H9 (cell line): ENCODE measurements around the gene CDH13. TPM values are rescaled to one million over a fixed set of nuclear protein-coding genes. Genes with fewer than 3 reads are reported as not detected.

Experiments
- DNase-seq: peaks from one replicate; pipeline ENCODE4 v3.0.0-alpha.2; 2017
- H2AFZ ChIP-seq: one replicate; pipeline ENCODE4 v1.6.1; 2013; ENCODE audit warnings: mild to moderate bottlenecking, low read length, control low read depth, moderate library complexity
- H2AK5ac ChIP-seq: 2 replicates; pipeline ENCODE4 v1.6.1; 2013; ENCODE audit warnings: low read length, control low read depth, mixed read lengths; ENCODE audit not compliant: insufficient read length
- H2BK120ac ChIP-seq: one replicate; pipeline ENCODE4 v1.6.1; 2013; ENCODE audit warnings: low read depth, mild to moderate bottlenecking, low read length, control low read depth, inconsistent platforms; ENCODE audit not compliant: poor library complexity, severe bottlenecking
- H2BK12ac ChIP-seq: 2 replicates; pipeline ENCODE4 v1.6.1; 2013; ENCODE audit warnings: low read length, control low read depth, mixed read lengths, low read depth; ENCODE audit not compliant: insufficient read length
- H2BK15ac ChIP-seq: 2 replicates; pipeline ENCODE4 v1.6.1; 2013; ENCODE audit warnings: low read depth, low read length, control low read depth
- H2BK20ac ChIP-seq: one replicate; pipeline ENCODE4 v1.6.1; 2013; ENCODE audit warnings: low read depth, mild to moderate bottlenecking, low read length, control low read depth, inconsistent platforms; ENCODE audit not compliant: poor library complexity, severe bottlenecking
- H2BK5ac ChIP-seq: 2 replicates; pipeline ENCODE4 v1.6.1; 2013; ENCODE audit warnings: low read length, control low read depth, mixed read lengths; ENCODE audit not compliant: insufficient read length
- H3K14ac ChIP-seq: 2 replicates; pipeline ENCODE4 v1.6.1; 2013; ENCODE audit warnings: low read length, control low read depth; ENCODE audit not compliant: insufficient read depth
- H3K18ac ChIP-seq: 2 replicates; pipeline ENCODE4 v1.6.1; 2013; ENCODE audit warnings: low read depth, mild to moderate bottlenecking, mixed read lengths, low read length, control low read depth; ENCODE audit not compliant: insufficient read length
- H3K23ac ChIP-seq: 2 replicates; pipeline ENCODE4 v1.6.1; 2013; ENCODE audit warnings: low read length, control low read depth, mixed read lengths, low read depth; ENCODE audit not compliant: insufficient read length
- H3K23me2 ChIP-seq: 2 replicates; pipeline ENCODE4 v1.6.1; 2013; ENCODE audit warnings: low read depth, mild to moderate bottlenecking, mixed read lengths, low read length, control low read depth; ENCODE audit not compliant: insufficient read length, poor library complexity, severe bottlenecking
- H3K27ac ChIP-seq: 2 replicates; pipeline ENCODE4 v1.5.1; 2013; ENCODE audit warnings: low read length, control low read depth, mixed read lengths, low read depth; ENCODE audit not compliant: insufficient read length
- H3K27me3 ChIP-seq: 2 replicates; pipeline ENCODE4 v1.6.1; 2013; ENCODE audit warnings: low read length, control low read depth, inconsistent platforms; ENCODE audit not compliant: insufficient read depth
- H3K4ac ChIP-seq: 2 replicates; pipeline ENCODE4 v1.6.1; 2013; ENCODE audit warnings: low read depth, mild to moderate bottlenecking, control low read depth, inconsistent platforms, low read length, moderate library complexity
- H3K4me1 ChIP-seq: 2 replicates; pipeline ENCODE4 v1.6.1; 2013; ENCODE audit warnings: low read length, control low read depth, inconsistent platforms; ENCODE audit not compliant: insufficient read depth
- H3K4me2 ChIP-seq: 2 replicates; pipeline ENCODE4 v1.6.1; 2013; ENCODE audit warnings: low read length, control low read depth, mixed read lengths; ENCODE audit not compliant: insufficient read length, insufficient read depth
- H3K56ac ChIP-seq: 2 replicates; pipeline ENCODE4 v1.6.1; 2013; ENCODE audit warnings: low read depth, mild to moderate bottlenecking, mixed read lengths, low read length, control low read depth; ENCODE audit not compliant: insufficient read length
- H3K79me1 ChIP-seq: 2 replicates; pipeline ENCODE4 v1.6.1; 2013; ENCODE audit warnings: low read depth, mild to moderate bottlenecking, moderate library complexity, low read length, control low read depth, inconsistent platforms; ENCODE audit not compliant: insufficient read depth, poor library complexity, severe bottlenecking
- H3K79me2 ChIP-seq: 2 replicates; pipeline ENCODE4 v1.6.1; 2013; ENCODE audit warnings: low read length, control low read depth, inconsistent platforms; ENCODE audit not compliant: insufficient read depth
- H3K9ac ChIP-seq: 2 replicates; pipeline ENCODE4 v1.6.1; 2013; ENCODE audit warnings: low read length, control low read depth, mixed read lengths; ENCODE audit not compliant: insufficient read length; ENCODE audit errors: extremely low read depth
- H3K9me3 ChIP-seq: one replicate; pipeline ENCODE4 v1.6.1; 2013; ENCODE audit warnings: low read depth, low read length, inconsistent platforms; ENCODE audit not compliant: control insufficient read depth
- H3T11ph ChIP-seq: one replicate; pipeline ENCODE4 v1.6.1; 2013; ENCODE audit warnings: mild to moderate bottlenecking, low read length, control low read depth, inconsistent platforms
- H4K20me1 ChIP-seq: one replicate; pipeline ENCODE4 v1.6.1; 2013; ENCODE audit not compliant: control insufficient read depth, insufficient read length, insufficient read depth
- H4K5ac ChIP-seq: 2 replicates; pipeline ENCODE4 v1.6.1; 2013; ENCODE audit warnings: low read depth, mild to moderate bottlenecking, mixed read lengths, low read length, control low read depth; ENCODE audit not compliant: insufficient read length
- H4K8ac ChIP-seq: replicated peaks from 2 replicates; pipeline ENCODE4 v1.6.1; 2013; ENCODE audit warnings: low read length, control low read depth, mixed read lengths, low read depth; ENCODE audit not compliant: insufficient read length
- H4K91ac ChIP-seq: 2 replicates; pipeline ENCODE4 v1.6.1; 2013; ENCODE audit warnings: low read depth, mild to moderate bottlenecking, moderate library complexity, mixed read lengths, low read length, control low read depth; ENCODE audit not compliant: insufficient read length
- H3K27ac Mint-ChIP-seq, 3 experiments: 2 replicates in 2 of 3; 3 replicates in 1 of 3; pipeline ENCODE4 v1.8.0; 2020 to 2021; ENCODE audit warnings: mixed read lengths in 3 of 3, mild to moderate bottlenecking in 1 of 3, moderate library complexity in 1 of 3
- H3K27me3 Mint-ChIP-seq: 2 replicates; pipeline ENCODE4 v1.8.0; 2021; ENCODE audit warnings: low read depth, mild to moderate bottlenecking, moderate library complexity, mixed read lengths
- H3K36me3 Mint-ChIP-seq, 3 experiments: 2 replicates in 2 of 3; 3 replicates in 1 of 3; pipeline ENCODE4 v1.8.0; 2020 to 2021; ENCODE audit warnings: low read depth in 3 of 3, mixed read lengths in 3 of 3; ENCODE audit not compliant: insufficient read depth in 1 of 3
- H3K4me1 Mint-ChIP-seq, 2 experiments: 2 replicates each; pipeline ENCODE4 v1.8.0; 2020; ENCODE audit warnings: mixed read lengths in 2 of 2
- H3K4me3 Mint-ChIP-seq, 2 experiments: 2 replicates in 1 of 2; 3 replicates in 1 of 2; pipeline ENCODE4 v1.8.0; 2020 to 2021; ENCODE audit warnings: mild to moderate bottlenecking in 2 of 2, mixed read lengths in 2 of 2, moderate library complexity in 1 of 2
- H3K9me3 Mint-ChIP-seq, 2 experiments: 2 replicates in 1 of 2; 3 replicates in 1 of 2; pipeline ENCODE4 v1.8.0; 2020; ENCODE audit warnings: mild to moderate bottlenecking in 2 of 2, mixed read lengths in 2 of 2, moderate library complexity in 1 of 2
- WGBS: extraction: QIAGEN DNeasy Blood & Tissue Kit; methylation state at CpG from one replicate; pipeline ENCODE4 v1.1.7; 2013; ENCODE audit warnings: missing lambda C conversion rate, low lambda C conversion rate, mixed read lengths; ENCODE audit not compliant: insufficient read length; ENCODE audit errors: extremely low coverage; 5-methylcytosine and 5-hydroxymethylcytosine counted together
- total RNA-seq: library from RNA; stranded (reverse); gene quantifications from 2 replicates; pipeline ENCODE4 v1.2.1, GENCODE V29; 2021
- TF ChIP-seq, protein P1 (sequence below): fragments of 200-600 bp; sonication (generic); conservative IDR thresholded peaks from 3 replicates; pipeline ENCODE4 v1.8.0; 2021; ENCODE audit warnings: antibody characterized with exemption, mild to moderate bottlenecking

Gene CDH13
- total RNA-seq, 1 experiment from 2014 or later, result 1.5 TPM

DNA sequence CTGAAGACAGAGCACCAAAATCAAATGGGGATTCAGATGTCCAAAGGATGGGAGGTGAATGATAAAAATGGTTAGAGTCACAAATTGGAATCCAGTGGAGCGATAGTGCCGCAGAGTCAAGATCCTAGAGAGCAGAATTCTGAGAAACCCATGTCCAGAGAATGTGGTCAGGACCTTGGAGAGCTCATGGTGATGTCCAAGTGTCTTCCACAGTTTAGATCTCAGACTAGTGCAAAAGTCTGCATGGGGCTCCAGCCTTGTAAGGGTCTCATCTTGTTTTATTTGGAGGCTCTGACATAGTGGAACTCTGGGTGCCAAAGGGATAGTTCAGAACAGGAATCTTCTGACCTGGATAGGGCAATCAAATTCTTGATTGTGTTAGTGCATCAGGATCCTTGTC lies 935.1 kb downstream of the CDH13 start:
- no peak overlapping the region for H4K5ac ChIP-seq
- Mint-ChIP-seq H3K27ac (no peak overlapping the region), H3K27me3 (peaks cover 30% of the 10 kb centered on the region), H3K4me1 (peaks cover 0 to 4% of the 10 kb centered on the region in 2 experiments; a peak in 2 of 4 replicates), H3K4me3 (no peak overlapping the region), H3K9me3 (no peaks in the 10 kb centered on the region), H3K36me3 (no peaks in the 10 kb centered on the region)
- no peaks in the 10 kb centered on the region for H4K20me1 ChIP-seq
- no peak overlapping the region for H2BK120ac ChIP-seq
- no peak overlapping the region for H4K91ac ChIP-seq
- H3K79me1 ChIP-seq, result no peaks in the 10 kb centered on the region
- H3K23me2 ChIP-seq, result no peaks in the 10 kb centered on the region
- no peaks in the 10 kb centered on the region for H3K9me3 ChIP-seq
- H3K27ac ChIP-seq, result no peak overlapping the region
- H2BK20ac ChIP-seq, result no peak overlapping the region
- no peaks in the 10 kb centered on the region for H3K79me2 ChIP-seq
- no peak overlapping the region for H3K4ac ChIP-seq
- DNase-seq, result no peak
- no peak overlapping the region for H3K23ac ChIP-seq
- H3K9ac ChIP-seq, result no peak overlapping the region
- H3K4me2 ChIP-seq, result no peak overlapping the region
- TF ChIP-seq, protein P1, sequence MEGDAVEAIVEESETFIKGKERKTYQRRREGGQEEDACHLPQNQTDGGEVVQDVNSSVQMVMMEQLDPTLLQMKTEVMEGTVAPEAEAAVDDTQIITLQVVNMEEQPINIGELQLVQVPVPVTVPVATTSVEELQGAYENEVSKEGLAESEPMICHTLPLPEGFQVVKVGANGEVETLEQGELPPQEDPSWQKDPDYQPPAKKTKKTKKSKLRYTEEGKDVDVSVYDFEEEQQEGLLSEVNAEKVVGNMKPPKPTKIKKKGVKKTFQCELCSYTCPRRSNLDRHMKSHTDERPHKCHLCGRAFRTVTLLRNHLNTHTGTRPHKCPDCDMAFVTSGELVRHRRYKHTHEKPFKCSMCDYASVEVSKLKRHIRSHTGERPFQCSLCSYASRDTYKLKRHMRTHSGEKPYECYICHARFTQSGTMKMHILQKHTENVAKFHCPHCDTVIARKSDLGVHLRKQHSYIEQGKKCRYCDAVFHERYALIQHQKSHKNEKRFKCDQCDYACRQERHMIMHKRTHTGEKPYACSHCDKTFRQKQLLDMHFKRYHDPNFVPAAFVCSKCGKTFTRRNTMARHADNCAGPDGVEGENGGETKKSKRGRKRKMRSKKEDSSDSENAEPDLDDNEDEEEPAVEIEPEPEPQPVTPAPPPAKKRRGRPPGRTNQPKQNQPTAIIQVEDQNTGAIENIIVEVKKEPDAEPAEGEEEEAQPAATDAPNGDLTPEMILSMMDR, result no peak
- no peaks in the 10 kb centered on the region for H3K4me1 ChIP-seq
- H2BK12ac ChIP-seq, result no peak overlapping the region
- no peak overlapping the region for H3K56ac ChIP-seq
- no peak overlapping the region for H2BK5ac ChIP-seq
- H3K14ac ChIP-seq, result no peak overlapping the region
- H3T11ph ChIP-seq, result no peak overlapping the region
- no peak overlapping the region for H2BK15ac ChIP-seq
- H2AFZ ChIP-seq, result no peak overlapping the region
- no CpG with 5 or more reads among the region's 2 CpGs for WGBS
- H3K18ac ChIP-seq, result no peak overlapping the region
- no peak overlapping the region for H4K8ac ChIP-seq
- no peaks in the 10 kb centered on the region for H3K27me3 ChIP-seq
- no peak overlapping the region for H2AK5ac ChIP-seq
